A549 treated with Mapracorat at 1 μM for 4 hours (cell line): ENCODE measurements around the gene ITPR3. TPM values are rescaled to one million over a fixed set of nuclear protein-coding genes. Genes with fewer than 3 reads are reported as not detected.

Source experiments
- total RNA-seq: library from RNA; stranded (reverse); fragments of 200-300 nt; extraction: Qiagen RNA extraction; gene quantifications from 5 replicates; pipeline ENCODE4 v1.2.3, GENCODE V29; 2022

The ITPR3 gene
- 33.0 to 50.7 TPM (median 44.5 TPM) in 5 replicates for total RNA-seq

DNA sequence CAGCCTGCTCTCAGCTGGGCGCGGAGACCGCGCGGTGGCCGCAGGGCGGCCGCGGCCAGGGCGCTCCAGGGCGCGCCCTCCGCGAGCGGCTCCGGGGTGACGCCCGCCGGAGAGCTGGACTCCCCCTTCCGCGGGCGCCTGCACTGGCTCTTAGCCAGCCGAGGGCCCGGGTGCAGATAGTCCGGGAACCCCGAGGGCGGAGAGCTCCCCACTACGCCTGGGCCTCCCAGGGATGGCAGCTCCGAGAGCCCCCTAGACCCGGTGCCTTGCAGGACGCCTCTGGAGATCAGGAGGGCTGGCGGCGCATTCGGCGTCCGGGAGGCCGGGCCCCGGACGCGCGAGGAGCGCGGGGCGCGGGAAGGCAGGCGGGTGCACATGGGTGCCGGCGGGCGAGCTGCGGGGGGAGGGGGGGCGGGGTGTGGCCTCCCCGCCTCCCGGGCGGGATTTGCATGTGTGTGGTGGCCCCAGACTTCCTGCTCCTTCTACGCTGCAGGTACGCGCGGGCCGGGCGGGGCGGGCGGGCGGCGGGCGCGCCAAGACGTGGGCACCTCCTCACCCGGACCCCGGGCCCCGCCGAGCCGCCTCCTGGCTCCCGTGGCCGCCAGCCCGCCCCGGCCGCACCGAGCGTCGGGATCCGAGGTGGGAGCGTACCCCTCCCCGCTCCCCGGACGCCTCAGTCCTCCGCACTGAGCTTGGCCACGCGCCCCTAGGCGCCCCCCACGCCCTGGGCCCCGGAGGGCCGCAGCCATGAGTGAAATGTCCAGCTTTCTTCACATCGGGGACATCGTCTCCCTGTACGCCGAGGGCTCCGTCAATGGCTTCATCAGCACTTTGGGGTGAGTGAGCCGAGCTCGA is at the start of gene ITPR3:
ITPR3 (plus strand) TSS at position 467 of the 855 bp plus-strand sequence; CDS start at position 748, 281 bp downstream.

GRCh38 chr6:33579828-33580714 is 41.1 kb upstream of the ITPR3 start, which contains the start of gene BAK1:
Gene BAK1, minus strand, starts transcription at chr6:33580276. Its CDS starts 2,672 bp downstream, at chr6:33577604.

GRCh38 chr6:33711140-33712129 is 90.3 kb downstream of the ITPR3 start, which contains the start of gene UQCC2:
Gene UQCC2, minus strand, starts transcription at chr6:33711700. Its CDS starts 14 bp downstream, at chr6:33711686.

Other genes with a start within 250 kb of the ITPR3 start
- gene KIFC1, start 229.5 kb upstream of the ITPR3 start, total RNA-seq: 36.9 to 44.7 TPM (median 43.5 TPM) in 5 replicates
- 13.8 to 18.4 TPM (median 14.6 TPM) in 5 replicates for gene PHF1, start 210.3 kb upstream of the ITPR3 start, total RNA-seq
- gene CUTA, start 203.2 kb upstream of the ITPR3 start, total RNA-seq: 168 to 225 TPM (median 201 TPM) in 5 replicates
- gene SYNGAP1, start 201.3 kb upstream of the ITPR3 start, total RNA-seq: 3.2 to 9.3 TPM (median 4.4 TPM) in 5 replicates
- 10.3 to 12.5 TPM (median 10.7 TPM) in 5 replicates for gene ZBTB9, start 166.7 kb upstream of the ITPR3 start, total RNA-seq
- gene BAK1, start 41.0 kb upstream of the ITPR3 start, total RNA-seq: 36.4 to 45.2 TPM (median 43.4 TPM) in 5 replicates
- gene UQCC2, start 90.4 kb downstream of the ITPR3 start, total RNA-seq: 83.6 to 118 TPM (median 99.3 TPM) in 5 replicates
- gene IP6K3, start 125.6 kb downstream of the ITPR3 start, total RNA-seq: 0.75 to 1.6 TPM (median 1.3 TPM) in 5 replicates
- 37.9 to 44.6 TPM (median 41.5 TPM) in 5 replicates for gene LEMD2, start 167.8 kb downstream of the ITPR3 start, total RNA-seq
- not detected in 5 replicates for gene MLN, start 182.7 kb downstream of the ITPR3 start, total RNA-seq